Kidney epithelial cell (primary cell): Measurements from ENCODE around the gene TVP23B. TPM values are rescaled to one million over a fixed set of nuclear protein-coding genes. Genes with fewer than 3 reads are reported as not detected.
"Not testable (repeated sequence)": the region's sequence is repeated elsewhere in the genome, so short reads cannot be mapped to it uniquely, and the experiment has no call there.

Experiments
- DNase-seq: peaks from one replicate; pipeline ENCODE4 v3.0.0-alpha.2; 2010; ENCODE audit warnings: low read depth
- H3K27me3 ChIP-seq: 2 replicates; pipeline ENCODE4 v1.6.0; 2011; ENCODE audit warnings: low read length; ENCODE audit not compliant: control insufficient read depth, insufficient read depth
- H3K36me3 ChIP-seq: 2 replicates; pipeline ENCODE4 v1.5.1; 2011; ENCODE audit warnings: low read length; ENCODE audit not compliant: control insufficient read depth, insufficient read depth
- H3K4me3 ChIP-seq: 2 replicates; pipeline ENCODE4 v1.5.1; 2011; ENCODE audit warnings: low read depth, mild to moderate bottlenecking, control low read depth, low read length
- total RNA-seq: library from RNA; depleted of rRNA; stranded (reverse); fragments of >200 nt; gene quantifications from 2 replicates; pipeline ENCODE4 v1.2.3, GENCODE V29; 2015

Gene TVP23B
- total RNA-seq = 32.9 and 48.3 TPM in 2 replicates

- peak within 1 kb of the TSS; percentile 57 for H3K4me3 ChIP-seq
- not testable (repeated sequence) for H3K36me3 ChIP-seq, H3K27me3 ChIP-seq
- DNase-seq = peak; percentile 67
Measured at GRCh38 chr17:18780991-18781718, at the start of gene TVP23B. TVP23B (plus strand) TSS chr17:18781183; CDS start chr17:18781294, 111 bp downstream.

GRCh38 chr17:18732438-18732837 lies 48.5 kb upstream of the TVP23B start:
- H3K4me3 ChIP-seq, H3K36me3 ChIP-seq, DNase-seq, H3K27me3 ChIP-seq: not testable (repeated sequence)

- H3K27me3 ChIP-seq, DNase-seq, H3K36me3 ChIP-seq, H3K4me3 ChIP-seq: not testable (repeated sequence)
Measured at GRCh38 chr17:18733350-18733749, 47.6 kb upstream of the TVP23B start.

- not testable (repeated sequence) for H3K4me3 ChIP-seq, H3K36me3 ChIP-seq, DNase-seq, H3K27me3 ChIP-seq
Measured at GRCh38 chr17:18739616-18740391, 41.2 kb upstream of the TVP23B start.

- not testable (repeated sequence) for H3K27me3 ChIP-seq, DNase-seq, H3K4me3 ChIP-seq
Measured at GRCh38 chr17:18741228-18741627, 39.8 kb upstream of the TVP23B start.

GRCh38 chr17:18743699-18744421 lies 37.1 kb upstream of the TVP23B start, which contains the start of gene FBXW10:
FBXW10 (plus strand) TSS chr17:18744054; CDS start chr17:18744245, 191 bp downstream.
- not testable (repeated sequence) for H3K27me3 ChIP-seq, DNase-seq, H3K36me3 ChIP-seq, H3K4me3 ChIP-seq

More at GRCh38 chr17:18741228-18741627, 39.8 kb upstream of the TVP23B start:
- H3K36me3 ChIP-seq = not testable (repeated sequence)

GRCh38 chr17:18744726-18745125 lies 36.3 kb upstream of the TVP23B start:
- DNase-seq, H3K36me3 ChIP-seq, H3K27me3 ChIP-seq, H3K4me3 ChIP-seq: not testable (repeated sequence)

GRCh38 chr17:18746551-18746950 lies 34.4 kb upstream of the TVP23B start:
- not testable (repeated sequence) for H3K36me3 ChIP-seq, DNase-seq, H3K4me3 ChIP-seq, H3K27me3 ChIP-seq

GRCh38 chr17:18747501-18747900 lies 33.5 kb upstream of the TVP23B start:
- H3K4me3 ChIP-seq, DNase-seq, H3K27me3 ChIP-seq, H3K36me3 ChIP-seq: not testable (repeated sequence)

GRCh38 chr17:18750242-18750641 lies 30.7 kb upstream of the TVP23B start:
- H3K36me3 ChIP-seq, DNase-seq, H3K27me3 ChIP-seq, H3K4me3 ChIP-seq: not testable (repeated sequence)

GRCh38 chr17:18753829-18754409 lies 27.1 kb upstream of the TVP23B start:
- not testable (repeated sequence) for H3K27me3 ChIP-seq

GRCh38 chr17:18755969-18756368 lies 25.0 kb upstream of the TVP23B start:
- not testable (repeated sequence) for DNase-seq, H3K36me3 ChIP-seq, H3K27me3 ChIP-seq, H3K4me3 ChIP-seq

More at GRCh38 chr17:18753829-18754409, 27.1 kb upstream of the TVP23B start:
- not testable (repeated sequence) for H3K36me3 ChIP-seq, H3K4me3 ChIP-seq, DNase-seq

- not testable (repeated sequence) for H3K27me3 ChIP-seq, DNase-seq, H3K36me3 ChIP-seq, H3K4me3 ChIP-seq
Measured at GRCh38 chr17:18757368-18758044, 23.5 kb upstream of the TVP23B start.

GRCh38 chr17:18758344-18758743 lies 22.6 kb upstream of the TVP23B start:
- not testable (repeated sequence) for H3K27me3 ChIP-seq, DNase-seq, H3K4me3 ChIP-seq, H3K36me3 ChIP-seq
